H9 (cell line): ENCODE measurements around the gene PDE6H. TPM values are rescaled to one million over a fixed set of nuclear protein-coding genes. Genes with fewer than 3 reads are reported as not detected.

Source experiments
- DNase-seq: peaks from one replicate; pipeline ENCODE4 v3.0.0-alpha.2; 2017
- H2AFZ ChIP-seq: one replicate; pipeline ENCODE4 v1.6.1; 2013; ENCODE audit warnings: mild to moderate bottlenecking, low read length, control low read depth, moderate library complexity
- H2AK5ac ChIP-seq: 2 replicates; pipeline ENCODE4 v1.6.1; 2013; ENCODE audit warnings: low read length, control low read depth, mixed read lengths; ENCODE audit not compliant: insufficient read length
- H2BK120ac ChIP-seq: one replicate; pipeline ENCODE4 v1.6.1; 2013; ENCODE audit warnings: low read depth, mild to moderate bottlenecking, low read length, control low read depth, inconsistent platforms; ENCODE audit not compliant: poor library complexity, severe bottlenecking
- H2BK12ac ChIP-seq: 2 replicates; pipeline ENCODE4 v1.6.1; 2013; ENCODE audit warnings: low read length, control low read depth, mixed read lengths, low read depth; ENCODE audit not compliant: insufficient read length
- H2BK15ac ChIP-seq: 2 replicates; pipeline ENCODE4 v1.6.1; 2013; ENCODE audit warnings: low read depth, low read length, control low read depth
- H2BK20ac ChIP-seq: one replicate; pipeline ENCODE4 v1.6.1; 2013; ENCODE audit warnings: low read depth, mild to moderate bottlenecking, low read length, control low read depth, inconsistent platforms; ENCODE audit not compliant: poor library complexity, severe bottlenecking
- H2BK5ac ChIP-seq: 2 replicates; pipeline ENCODE4 v1.6.1; 2013; ENCODE audit warnings: low read length, control low read depth, mixed read lengths; ENCODE audit not compliant: insufficient read length
- H3K14ac ChIP-seq: 2 replicates; pipeline ENCODE4 v1.6.1; 2013; ENCODE audit warnings: low read length, control low read depth; ENCODE audit not compliant: insufficient read depth
- H3K18ac ChIP-seq: 2 replicates; pipeline ENCODE4 v1.6.1; 2013; ENCODE audit warnings: low read depth, mild to moderate bottlenecking, mixed read lengths, low read length, control low read depth; ENCODE audit not compliant: insufficient read length
- H3K23ac ChIP-seq: 2 replicates; pipeline ENCODE4 v1.6.1; 2013; ENCODE audit warnings: low read length, control low read depth, mixed read lengths, low read depth; ENCODE audit not compliant: insufficient read length
- H3K23me2 ChIP-seq: 2 replicates; pipeline ENCODE4 v1.6.1; 2013; ENCODE audit warnings: low read depth, mild to moderate bottlenecking, mixed read lengths, low read length, control low read depth; ENCODE audit not compliant: insufficient read length, poor library complexity, severe bottlenecking
- H3K27ac ChIP-seq: 2 replicates; pipeline ENCODE4 v1.5.1; 2013; ENCODE audit warnings: low read length, control low read depth, mixed read lengths, low read depth; ENCODE audit not compliant: insufficient read length
- H3K27me3 ChIP-seq: 2 replicates; pipeline ENCODE4 v1.6.1; 2013; ENCODE audit warnings: low read length, control low read depth, inconsistent platforms; ENCODE audit not compliant: insufficient read depth
- H3K4ac ChIP-seq: 2 replicates; pipeline ENCODE4 v1.6.1; 2013; ENCODE audit warnings: low read depth, mild to moderate bottlenecking, control low read depth, inconsistent platforms, low read length, moderate library complexity
- H3K4me1 ChIP-seq: 2 replicates; pipeline ENCODE4 v1.6.1; 2013; ENCODE audit warnings: low read length, control low read depth, inconsistent platforms; ENCODE audit not compliant: insufficient read depth
- H3K4me2 ChIP-seq: 2 replicates; pipeline ENCODE4 v1.6.1; 2013; ENCODE audit warnings: low read length, control low read depth, mixed read lengths; ENCODE audit not compliant: insufficient read length, insufficient read depth
- H3K56ac ChIP-seq: 2 replicates; pipeline ENCODE4 v1.6.1; 2013; ENCODE audit warnings: low read depth, mild to moderate bottlenecking, mixed read lengths, low read length, control low read depth; ENCODE audit not compliant: insufficient read length
- H3K79me1 ChIP-seq: 2 replicates; pipeline ENCODE4 v1.6.1; 2013; ENCODE audit warnings: low read depth, mild to moderate bottlenecking, moderate library complexity, low read length, control low read depth, inconsistent platforms; ENCODE audit not compliant: insufficient read depth, poor library complexity, severe bottlenecking
- H3K79me2 ChIP-seq: 2 replicates; pipeline ENCODE4 v1.6.1; 2013; ENCODE audit warnings: low read length, control low read depth, inconsistent platforms; ENCODE audit not compliant: insufficient read depth
- H3K9ac ChIP-seq: 2 replicates; pipeline ENCODE4 v1.6.1; 2013; ENCODE audit warnings: low read length, control low read depth, mixed read lengths; ENCODE audit not compliant: insufficient read length; ENCODE audit errors: extremely low read depth
- H3K9me3 ChIP-seq: one replicate; pipeline ENCODE4 v1.6.1; 2013; ENCODE audit warnings: low read depth, low read length, inconsistent platforms; ENCODE audit not compliant: control insufficient read depth
- H3T11ph ChIP-seq: one replicate; pipeline ENCODE4 v1.6.1; 2013; ENCODE audit warnings: mild to moderate bottlenecking, low read length, control low read depth, inconsistent platforms
- H4K20me1 ChIP-seq: one replicate; pipeline ENCODE4 v1.6.1; 2013; ENCODE audit not compliant: control insufficient read depth, insufficient read length, insufficient read depth
- H4K5ac ChIP-seq: 2 replicates; pipeline ENCODE4 v1.6.1; 2013; ENCODE audit warnings: low read depth, mild to moderate bottlenecking, mixed read lengths, low read length, control low read depth; ENCODE audit not compliant: insufficient read length
- H4K8ac ChIP-seq: replicated peaks from 2 replicates; pipeline ENCODE4 v1.6.1; 2013; ENCODE audit warnings: low read length, control low read depth, mixed read lengths, low read depth; ENCODE audit not compliant: insufficient read length
- H4K91ac ChIP-seq: 2 replicates; pipeline ENCODE4 v1.6.1; 2013; ENCODE audit warnings: low read depth, mild to moderate bottlenecking, moderate library complexity, mixed read lengths, low read length, control low read depth; ENCODE audit not compliant: insufficient read length
- H3K27ac Mint-ChIP-seq, 3 experiments: 2 replicates in 2 of 3; 3 replicates in 1 of 3; pipeline ENCODE4 v1.8.0; 2020 to 2021; ENCODE audit warnings: mixed read lengths in 3 of 3, mild to moderate bottlenecking in 1 of 3, moderate library complexity in 1 of 3
- H3K27me3 Mint-ChIP-seq: 2 replicates; pipeline ENCODE4 v1.8.0; 2021; ENCODE audit warnings: low read depth, mild to moderate bottlenecking, moderate library complexity, mixed read lengths
- H3K36me3 Mint-ChIP-seq, 3 experiments: 2 replicates in 2 of 3; 3 replicates in 1 of 3; pipeline ENCODE4 v1.8.0; 2020 to 2021; ENCODE audit warnings: low read depth in 3 of 3, mixed read lengths in 3 of 3; ENCODE audit not compliant: insufficient read depth in 1 of 3
- H3K4me1 Mint-ChIP-seq, 2 experiments: 2 replicates each; pipeline ENCODE4 v1.8.0; 2020; ENCODE audit warnings: mixed read lengths in 2 of 2
- H3K4me3 Mint-ChIP-seq, 2 experiments: 2 replicates in 1 of 2; 3 replicates in 1 of 2; pipeline ENCODE4 v1.8.0; 2020 to 2021; ENCODE audit warnings: mild to moderate bottlenecking in 2 of 2, mixed read lengths in 2 of 2, moderate library complexity in 1 of 2
- H3K9me3 Mint-ChIP-seq, 2 experiments: 2 replicates in 1 of 2; 3 replicates in 1 of 2; pipeline ENCODE4 v1.8.0; 2020; ENCODE audit warnings: mild to moderate bottlenecking in 2 of 2, mixed read lengths in 2 of 2, moderate library complexity in 1 of 2
- WGBS: extraction: QIAGEN DNeasy Blood & Tissue Kit; methylation state at CpG from one replicate; pipeline ENCODE4 v1.1.7; 2013; ENCODE audit warnings: missing lambda C conversion rate, low lambda C conversion rate, mixed read lengths; ENCODE audit not compliant: insufficient read length; ENCODE audit errors: extremely low coverage; 5-methylcytosine and 5-hydroxymethylcytosine counted together
- total RNA-seq: library from RNA; stranded (reverse); gene quantifications from 2 replicates; pipeline ENCODE4 v1.2.1, GENCODE V29; 2021
- TF ChIP-seq, protein P1 (sequence below): fragments of 200-600 bp; sonication (generic); conservative IDR thresholded peaks from 3 replicates; pipeline ENCODE4 v1.8.0; 2021; ENCODE audit warnings: antibody characterized with exemption, mild to moderate bottlenecking

PDE6H gene
- total RNA-seq, 1 experiment from 2014 or later, result not detected

DNA sequence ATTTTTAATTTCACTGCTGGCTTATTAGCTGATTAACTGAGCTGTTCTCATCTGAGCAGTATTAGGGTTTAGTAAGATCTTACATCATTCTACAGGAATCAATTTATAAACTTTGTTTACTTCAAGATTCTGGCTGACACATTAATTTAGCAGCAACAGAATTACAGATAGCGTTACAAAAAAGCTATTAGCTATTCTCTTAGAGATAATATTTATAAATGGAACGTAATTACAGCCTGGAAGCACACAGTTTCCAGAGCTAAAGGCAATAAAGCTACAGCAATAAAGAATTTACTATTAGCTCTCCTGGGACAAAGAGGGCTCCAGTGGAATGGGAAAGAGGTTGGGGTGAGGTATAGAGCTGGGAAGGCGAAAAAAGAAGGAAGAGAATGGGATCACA lies 34.7 kb downstream of the PDE6H start:
- Histone ChIP-seq H2AFZ (no peak overlapping the region), H2BK20ac (no peak overlapping the region), H3K79me2 (no peaks in the 10 kb centered on the region), H4K5ac (no peak overlapping the region), H3K23ac (no peak overlapping the region), H3K79me1 (no peaks in the 10 kb centered on the region), H3K4ac (no peak overlapping the region), H3K18ac (no peak overlapping the region), H3K23me2 (no peaks in the 10 kb centered on the region), H3K27ac (no peak overlapping the region), H3K9ac (no peak overlapping the region), H3K4me1 (no peaks in the 10 kb centered on the region), H3K9me3 (no peaks in the 10 kb centered on the region), H3K27me3 (no peaks in the 10 kb centered on the region), H2BK120ac (no peak overlapping the region), H4K91ac (no peak overlapping the region), H4K20me1 (no peaks in the 10 kb centered on the region), H3T11ph (no peak overlapping the region), H3K4me2 (no peak overlapping the region), H2BK15ac (no peak overlapping the region), H3K14ac (no peak overlapping the region), H2BK12ac (no peak overlapping the region), H2AK5ac (no peak overlapping the region), H3K56ac (no peak overlapping the region), H4K8ac (no peak overlapping the region), H2BK5ac (no peak overlapping the region)
- no peak for DNase-seq
- Mint-ChIP-seq H3K4me1 (no peaks in the 10 kb centered on the region), H3K4me3 (no peak overlapping the region), H3K9me3 (no peaks in the 10 kb centered on the region), H3K27me3 (no peaks in the 10 kb centered on the region), H3K27ac (no peak overlapping the region; a peak in 1 of 7 replicates), H3K36me3 (no peaks in the 10 kb centered on the region)
- WGBS, result no CpG with 5 or more reads among the region's 3 CpGs
- TF ChIP-seq, protein P1, sequence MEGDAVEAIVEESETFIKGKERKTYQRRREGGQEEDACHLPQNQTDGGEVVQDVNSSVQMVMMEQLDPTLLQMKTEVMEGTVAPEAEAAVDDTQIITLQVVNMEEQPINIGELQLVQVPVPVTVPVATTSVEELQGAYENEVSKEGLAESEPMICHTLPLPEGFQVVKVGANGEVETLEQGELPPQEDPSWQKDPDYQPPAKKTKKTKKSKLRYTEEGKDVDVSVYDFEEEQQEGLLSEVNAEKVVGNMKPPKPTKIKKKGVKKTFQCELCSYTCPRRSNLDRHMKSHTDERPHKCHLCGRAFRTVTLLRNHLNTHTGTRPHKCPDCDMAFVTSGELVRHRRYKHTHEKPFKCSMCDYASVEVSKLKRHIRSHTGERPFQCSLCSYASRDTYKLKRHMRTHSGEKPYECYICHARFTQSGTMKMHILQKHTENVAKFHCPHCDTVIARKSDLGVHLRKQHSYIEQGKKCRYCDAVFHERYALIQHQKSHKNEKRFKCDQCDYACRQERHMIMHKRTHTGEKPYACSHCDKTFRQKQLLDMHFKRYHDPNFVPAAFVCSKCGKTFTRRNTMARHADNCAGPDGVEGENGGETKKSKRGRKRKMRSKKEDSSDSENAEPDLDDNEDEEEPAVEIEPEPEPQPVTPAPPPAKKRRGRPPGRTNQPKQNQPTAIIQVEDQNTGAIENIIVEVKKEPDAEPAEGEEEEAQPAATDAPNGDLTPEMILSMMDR, result no peak
